ENCODE measurements around the gene SPTBN5. TPM values are rescaled to one million over a fixed set of nuclear protein-coding genes. Genes with fewer than 3 reads are reported as not detected.

Gene SPTBN5
- total and polyA plus RNA-seq, 10 of the 15 experiments (the other 5 are each of a cell fraction or from before 2014, with no cell fraction given) = under 0.01 to 0.18 (median 0.04) TPM; not detected in 4

- TF ChIP-seq, protein P1, sequence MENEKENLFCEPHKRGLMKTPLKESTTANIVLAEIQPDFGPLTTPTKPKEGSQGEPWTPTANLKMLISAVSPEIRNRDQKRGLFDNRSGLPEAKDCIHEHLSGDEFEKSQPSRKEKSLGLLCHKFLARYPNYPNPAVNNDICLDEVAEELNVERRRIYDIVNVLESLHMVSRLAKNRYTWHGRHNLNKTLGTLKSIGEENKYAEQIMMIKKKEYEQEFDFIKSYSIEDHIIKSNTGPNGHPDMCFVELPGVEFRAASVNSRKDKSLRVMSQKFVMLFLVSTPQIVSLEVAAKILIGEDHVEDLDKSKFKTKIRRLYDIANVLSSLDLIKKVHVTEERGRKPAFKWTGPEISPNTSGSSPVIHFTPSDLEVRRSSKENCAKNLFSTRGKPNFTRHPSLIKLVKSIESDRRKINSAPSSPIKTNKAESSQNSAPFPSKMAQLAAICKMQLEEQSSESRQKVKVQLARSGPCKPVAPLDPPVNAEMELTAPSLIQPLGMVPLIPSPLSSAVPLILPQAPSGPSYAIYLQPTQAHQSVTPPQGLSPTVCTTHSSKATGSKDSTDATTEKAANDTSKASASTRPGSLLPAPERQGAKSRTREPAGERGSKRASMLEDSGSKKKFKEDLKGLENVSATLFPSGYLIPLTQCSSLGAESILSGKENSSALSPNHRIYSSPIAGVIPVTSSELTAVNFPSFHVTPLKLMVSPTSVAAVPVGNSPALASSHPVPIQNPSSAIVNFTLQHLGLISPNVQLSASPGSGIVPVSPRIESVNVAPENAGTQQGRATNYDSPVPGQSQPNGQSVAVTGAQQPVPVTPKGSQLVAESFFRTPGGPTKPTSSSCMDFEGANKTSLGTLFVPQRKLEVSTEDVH (IDR thresholded peaks at IDR 0.05; ENCODE audit: low read depth, partially characterized antibody) = no peak
- TF ChIP-seq KDM1A (IDR thresholded peaks at IDR 0.05; ENCODE audit: borderline replicate concordance) (no peak), EED (IDR thresholded peaks at IDR 0.05; ENCODE audit: low read depth) (peak; percentile 63; the same call in 1 of the 2 replicates), POLR2A (IDR thresholded peaks at IDR 0.05; ENCODE audit: low read depth, low read length) (peak; percentile 84), CBFB (IDR thresholded peaks at IDR 0.05; ENCODE audit: low read depth) (0 out of 2 replicates have a peak, but pooled peaks have one; percentile 17), ZZZ3 (IDR thresholded peaks at IDR 0.05; ENCODE audit: control insufficient read depth, insufficient read length, low read depth) (no peak), SP1 (IDR thresholded peaks at IDR 0.05; ENCODE audit: low read depth, low read length) (peak; percentile 8), BMI1 (IDR thresholded peaks at IDR 0.05; ENCODE audit: borderline replicate concordance) (no peak), BRCA1 (IDR thresholded peaks at IDR 0.05; ENCODE audit: low read depth, low read length) (no peak), NKRF (conservative IDR thresholded peaks at IDR 0.05) (peak; percentile 68), CHD4 (IDR thresholded peaks at IDR 0.05) (no peak), IKZF1 (conservative IDR thresholded peaks at IDR 0.05) (peak; percentile 91), MEF2A (IDR thresholded peaks at IDR 0.05; ENCODE audit: insufficient read depth, low read depth, low read length) (no peak), PAX5 (IDR thresholded peaks at IDR 0.05; ENCODE audit: borderline replicate concordance, low read depth, low read length) (0 out of 2 replicates have a peak, but pooled peaks have one; percentile 18), EGR1 (IDR thresholded peaks at IDR 0.05; ENCODE audit: borderline replicate concordance in 1 of 2, low read depth in 2 of 2, low read length in 2 of 2) (peak in 1 of 2 experiments; percentile 48; a peak in 1 of 3 replicates), CREM (IDR thresholded peaks at IDR 0.05; ENCODE audit: low read depth) (peak; percentile 18; the same call in 1 of the 2 replicates), SREBF1 (IDR thresholded peaks at IDR 0.05; ENCODE audit: low read length) (no peak), IKZF2 (IDR thresholded peaks at IDR 0.05) (peak; percentile 56 to 69; a peak in 3 of 4 replicates), TCF3 (IDR thresholded peaks at IDR 0.05; ENCODE audit: borderline replicate concordance, insufficient read depth, low read depth, low read length) (no peak), SUPT20H (IDR thresholded peaks at IDR 0.05; ENCODE audit: borderline replicate concordance, control insufficient read depth, low read depth, low read length) (no peak), TARDBP (IDR thresholded peaks at IDR 0.05; ENCODE audit: borderline replicate concordance) (no peak), IRF4 (IDR thresholded peaks at IDR 0.05; ENCODE audit: low read depth, low read length) (no peak), ZNF207 (IDR thresholded peaks at IDR 0.05; ENCODE audit: borderline replicate concordance) (no peak), CEBPB (IDR thresholded peaks at IDR 0.05; ENCODE audit: borderline replicate concordance in 1 of 2, low read depth in 2 of 2, low read length in 2 of 2) (no peak), CREB1 (IDR thresholded peaks at IDR 0.05; ENCODE audit: low read depth) (0 out of 2 replicates have a peak, but pooled peaks have one; percentile 36)
- TF ChIP-seq, protein P2, sequence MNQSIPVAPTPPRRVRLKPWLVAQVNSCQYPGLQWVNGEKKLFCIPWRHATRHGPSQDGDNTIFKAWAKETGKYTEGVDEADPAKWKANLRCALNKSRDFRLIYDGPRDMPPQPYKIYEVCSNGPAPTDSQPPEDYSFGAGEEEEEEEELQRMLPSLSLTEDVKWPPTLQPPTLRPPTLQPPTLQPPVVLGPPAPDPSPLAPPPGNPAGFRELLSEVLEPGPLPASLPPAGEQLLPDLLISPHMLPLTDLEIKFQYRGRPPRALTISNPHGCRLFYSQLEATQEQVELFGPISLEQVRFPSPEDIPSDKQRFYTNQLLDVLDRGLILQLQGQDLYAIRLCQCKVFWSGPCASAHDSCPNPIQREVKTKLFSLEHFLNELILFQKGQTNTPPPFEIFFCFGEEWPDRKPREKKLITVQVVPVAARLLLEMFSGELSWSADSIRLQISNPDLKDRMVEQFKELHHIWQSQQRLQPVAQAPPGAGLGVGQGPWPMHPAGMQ (IDR thresholded peaks at IDR 0.05; ENCODE audit: borderline replicate concordance) = no peak
Measured at GRCh38 chr15:41827880-41828806, 65.7 kb downstream of the SPTBN5 start, which contains the start of gene JMJD7 (continued).

Measured in GM12878 (cell line).